IMR-90 (cell line): ENCODE measurements around the gene NXT2. TPM values are rescaled to one million over a fixed set of nuclear protein-coding genes. Genes with fewer than 3 reads are reported as not detected.

Experiments
- ATAC-seq: fragments of 200-7000 bp; cut with Tn5 transposase; 2 replicates; pipeline ENCODE4 v1.9.1; 2020; ENCODE audit warnings: low read depth, mild to moderate bottlenecking, moderate library complexity
- Bru-seq: library from RNA; stranded (reverse); fragments of 400-500 nt; gene quantifications from one replicate; lab custom pipeline; 2021; lab: Mats Ljungman, UMichigan
- BruChase-seq, 2 experiments: library from RNA; stranded (reverse); fragments of 400-500 nt; gene quantifications; one replicate each; lab custom pipeline; 2021; lab: Mats Ljungman, UMichigan
- BruUV-seq: library from RNA; stranded (reverse); fragments of 400-500 nt; replicated peaks from 2 replicates; lab custom pipeline; 2021; lab: Mats Ljungman, UMichigan
- CTCF ChIA-PET: fragments of 300-600 bp; formaldehyde crosslinking; extraction: SDS; loops from one replicate; lab custom pipeline; 2021; ENCODE audit warnings: antibody characterized with exemption; lab: Yijun Ruan, JAX
- POLR2A ChIA-PET: fragments of 300-600 bp; sonication (Branson Sonifier 250); formaldehyde crosslinking; loops from one replicate; lab custom pipeline; 2022; ENCODE audit warnings: antibody characterized with exemption; ENCODE audit not compliant: unreplicated experiment; lab: Charles Lee
- DNase-seq: peaks from one replicate; pipeline ENCODE4 v3.0.0; 2013
- H2AFZ ChIP-seq: replicated peaks from 2 replicates; pipeline ENCODE3; 2013; ENCODE audit warnings: low read length, mild to moderate bottlenecking; ENCODE audit not compliant: poor library complexity
- H2AK5ac ChIP-seq: 2 replicates; pipeline ENCODE4 v1.6.1; 2013; ENCODE audit warnings: low read depth, low read length, inconsistent platforms
- H2AK9ac ChIP-seq: replicated peaks from 2 replicates; pipeline ENCODE3; 2013; ENCODE audit warnings: mild to moderate bottlenecking, low read depth, low read length, moderate library complexity; ENCODE audit not compliant: poor library complexity
- H2BK120ac ChIP-seq: 2 replicates; pipeline ENCODE4 v1.6.1; 2013; ENCODE audit warnings: low read depth, low read length, inconsistent platforms
- H2BK15ac ChIP-seq: 3 replicates; pipeline ENCODE4 v1.6.1; 2013; ENCODE audit warnings: low read depth, low read length, inconsistent platforms
- H2BK20ac ChIP-seq: 2 replicates; pipeline ENCODE4 v1.6.1; 2013; ENCODE audit warnings: low read depth, mild to moderate bottlenecking, inconsistent platforms, low read length, moderate library complexity
- H2BK5ac ChIP-seq: 2 replicates; pipeline ENCODE4 v1.6.1; 2013; ENCODE audit warnings: mild to moderate bottlenecking, low read depth, low read length, inconsistent platforms; ENCODE audit not compliant: poor library complexity, severe bottlenecking
- H3K14ac ChIP-seq: replicated peaks from 2 replicates; pipeline ENCODE4 v1.6.1; 2013; ENCODE audit warnings: low read depth, low read length, inconsistent platforms
- H3K18ac ChIP-seq: 2 replicates; pipeline ENCODE4 v1.6.1; 2013; ENCODE audit warnings: low read depth, low read length, control low read depth
- H3K23ac ChIP-seq: 2 replicates; pipeline ENCODE4 v1.6.1; 2013; ENCODE audit warnings: low read depth, low read length, inconsistent platforms
- H3K27ac ChIP-seq: 2 replicates; pipeline ENCODE4 v1.5.1; 2013; ENCODE audit warnings: mild to moderate bottlenecking, control low read depth, low read length; ENCODE audit not compliant: insufficient read depth
- H3K27me3 ChIP-seq: 2 replicates; pipeline ENCODE4 v1.6.1; 2013; ENCODE audit warnings: low read length; ENCODE audit not compliant: control insufficient read depth, insufficient read depth
- H3K36me3 ChIP-seq: 2 replicates; pipeline ENCODE4 v1.6.1; 2013; ENCODE audit warnings: low read length, mixed read lengths; ENCODE audit not compliant: control insufficient read depth, insufficient read depth
- H3K4ac ChIP-seq: 2 replicates; pipeline ENCODE4 v1.6.1; 2013; ENCODE audit warnings: low read depth, low read length, inconsistent platforms
- H3K4me1 ChIP-seq: 2 replicates; pipeline ENCODE4 v1.6.1; 2013; ENCODE audit warnings: low read length, mixed read lengths; ENCODE audit not compliant: control insufficient read depth, insufficient read depth
- H3K4me2 ChIP-seq: 2 replicates; pipeline ENCODE4 v1.6.1; 2013; ENCODE audit warnings: low read depth, mild to moderate bottlenecking, control low read depth, low read length, moderate library complexity
- H3K4me3 ChIP-seq: 2 replicates; pipeline ENCODE4 v1.5.1; 2013; ENCODE audit warnings: low read depth, mild to moderate bottlenecking, control low read depth, low read length, moderate library complexity; ENCODE audit not compliant: insufficient read depth
- H3K56ac ChIP-seq: 2 replicates; pipeline ENCODE4 v1.6.1; 2013; ENCODE audit warnings: low read length, inconsistent platforms; ENCODE audit not compliant: insufficient read depth; ENCODE audit errors: extremely low read depth
- H3K79me1 ChIP-seq, 2 experiments: 2 replicates each; pipeline ENCODE4 v1.6.1; 2013; ENCODE audit warnings: low read length in 2 of 2, inconsistent platforms in 1 of 2, low read depth in 1 of 2
- H3K9ac ChIP-seq: 2 replicates; pipeline ENCODE4 v1.6.1; 2013; ENCODE audit warnings: low read depth, low read length, control low read depth
- H3K9me1 ChIP-seq: 2 replicates; pipeline ENCODE4 v1.6.1; 2013; ENCODE audit warnings: low read length, inconsistent platforms; ENCODE audit not compliant: insufficient read depth
- H3K9me3 ChIP-seq: 2 replicates; pipeline ENCODE4 v1.6.1; 2013; ENCODE audit warnings: low read length; ENCODE audit not compliant: control insufficient read depth, insufficient read depth
- H4K20me1 ChIP-seq: 2 replicates; pipeline ENCODE4 v1.6.1; 2013; ENCODE audit warnings: low read length, inconsistent platforms; ENCODE audit not compliant: insufficient read depth
- H4K5ac ChIP-seq: 2 replicates; pipeline ENCODE4 v1.6.1; 2013; ENCODE audit warnings: mild to moderate bottlenecking, low read depth, low read length, control low read depth
- H4K8ac ChIP-seq, 2 experiments: 2 replicates each; pipeline ENCODE4 v1.6.1; 2013; ENCODE audit warnings: low read depth in 2 of 2, low read length in 2 of 2, control low read depth in 1 of 2, inconsistent platforms in 1 of 2
- H4K91ac ChIP-seq: 2 replicates; pipeline ENCODE4 v1.6.1; 2013; ENCODE audit warnings: low read depth, low read length, inconsistent platforms; ENCODE audit not compliant: insufficient read depth
- BHLHE40 ChIP-seq: fragments of 150-350 bp; IDR thresholded peaks from 2 replicates; pipeline ENCODE4 v1.6.1; 2016; ENCODE audit warnings: mild to moderate bottlenecking, low read depth, low read length
- CEBPB ChIP-seq: IDR thresholded peaks from 2 replicates; pipeline ENCODE4 v1.6.1; 2012; ENCODE audit warnings: low read depth, low read length, improper control_type of control experiment
- CHD1 ChIP-seq: IDR thresholded peaks from 2 replicates; pipeline ENCODE4 v1.6.1; 2012; ENCODE audit warnings: low read depth, low read length, improper control_type of control experiment
- FOS ChIP-seq: fragments of 150-350 bp; IDR thresholded peaks from 2 replicates; pipeline ENCODE4 v1.6.1; 2016; ENCODE audit warnings: low read depth, low read length
- MAFK ChIP-seq: IDR thresholded peaks from 2 replicates; pipeline ENCODE4 v1.6.1; 2012; ENCODE audit warnings: low read depth, low read length, improper control_type of control experiment
- MAZ ChIP-seq: IDR thresholded peaks from 2 replicates; pipeline ENCODE4 v1.6.1; 2012; ENCODE audit warnings: low read depth, mild to moderate bottlenecking, low read length, improper control_type of control experiment, moderate library complexity, borderline replicate concordance
- MXI1 ChIP-seq: IDR thresholded peaks from 2 replicates; pipeline ENCODE4 v1.6.1; 2012; ENCODE audit warnings: low read depth, mild to moderate bottlenecking, low read length, moderate library complexity, borderline replicate concordance
- NFE2L2 ChIP-seq: fragments of 150-350 bp; IDR thresholded peaks from 2 replicates; pipeline ENCODE4 v1.6.1; 2016; ENCODE audit warnings: low read depth, mild to moderate bottlenecking, low read length
- POLR2A ChIP-seq: IDR thresholded peaks from 2 replicates; pipeline ENCODE4 v1.6.1; 2012; ENCODE audit warnings: mild to moderate bottlenecking, low read depth, low read length
- RAD21 ChIP-seq: IDR thresholded peaks from 2 replicates; pipeline ENCODE4 v1.6.1; 2012; ENCODE audit warnings: low read length, improper control_type of control experiment
- RCOR1 ChIP-seq: IDR thresholded peaks from 2 replicates; pipeline ENCODE4 v1.6.1; 2012; ENCODE audit warnings: mild to moderate bottlenecking, low read length, improper control_type of control experiment; ENCODE audit not compliant: insufficient replicate concordance
- RFX5 ChIP-seq: IDR thresholded peaks from 2 replicates; pipeline ENCODE4 v1.8.0; 2012; ENCODE audit warnings: low read depth, mild to moderate bottlenecking, low read length, moderate library complexity
- SMC3 ChIP-seq: fragments of 150-350 bp; IDR thresholded peaks from 2 replicates; pipeline ENCODE4 v1.6.1; 2016; ENCODE audit warnings: low read depth, mild to moderate bottlenecking, antibody characterized with exemption, low read length, moderate library complexity
- WGBS, 2 experiments: methylation state at CpG; one replicate each; pipeline versions ENCODE4 v1.1.5 to v1.1.7; 2013; ENCODE audit warnings: missing lambda C conversion rate in 2 of 2; ENCODE audit not compliant: insufficient read length in 1 of 2; ENCODE audit errors: extremely low coverage in 2 of 2; 5-methylcytosine and 5-hydroxymethylcytosine counted together
- dilution Hi-C: fragments of 300-500 bp; cut with HindIII; formaldehyde crosslinking; loops from one replicate; pipeline ENCODE4 v1.14.3; 2018; ENCODE audit warnings: low sequenced_read_pairs; ENCODE audit not compliant: unreplicated experiment
- in situ Hi-C: fragments of 300-500 bp; cut with MboI; formaldehyde crosslinking; loops from 3 replicates; pipeline ENCODE4 v1.14.3; 2019; ENCODE audit warnings: low sequenced_read_pairs, inconsistent platforms, mixed read lengths
- intact Hi-C: fragments of 100-400 bp; cut with micrococcal nuclease; formaldehyde crosslinking; loops from 2 replicates; pipeline ENCODE4 v1.10.0; 2022
- long read RNA-seq: library from polyadenylated mRNA; unstranded; transcript quantifications from one replicate; pipeline ENCODE4 v2.0.0, GENCODE V29; 2021; ENCODE audit not compliant: unreplicated experiment
- polyA plus RNA-seq, 3 experiments: library from polyadenylated mRNA; depleted of rRNA; stranded (reverse); fragments of >200 nt; gene quantifications; 2 replicates each; pipeline ENCODE4 v1.2.3, GENCODE V29; 2012; ENCODE audit warnings: low replicate concordance in 1 of 3
- total RNA-seq: library from RNA; depleted of rRNA; stranded (reverse); fragments of >200 nt; gene quantifications from 2 replicates; pipeline ENCODE4 v1.2.3, GENCODE V29; 2012; rRNA removed
- TF ChIP-seq, protein P1 (sequence below): fragments of 150-350 bp; IDR thresholded peaks from 2 replicates; pipeline ENCODE4 v1.6.1; 2017; ENCODE audit warnings: mild to moderate bottlenecking, antibody characterized with exemption, low read length, low read depth

The NXT2 gene
- total RNA-seq: 8.1 and 11.7 TPM in 2 replicates
- polyA plus RNA-seq (2012; rRNA removed): 2.5 and 3.6 TPM in 2 replicates
- 0.41 and 0.83 TPM in 2 replicates for polyA plus RNA-seq (2012; cell fraction: cytosol; rRNA removed)
- 0.08 and 0.92 TPM in 2 replicates for polyA plus RNA-seq (2012; cell fraction: nucleus; rRNA removed; ENCODE audit: low replicate concordance)
- Bru-seq, nascent RNA: percentile 32 among the genes with signal in this experiment
- BruChase-seq, experiment 1, labeled RNA remaining after a 6-hour chase: percentile 55 among the genes with signal in this experiment
- percentile 41 among the genes with signal in this experiment for BruChase-seq, experiment 2, labeled RNA remaining after a 2-hour chase
- long read RNA-seq, transcript NXT2-203 (4 exons, 2,562 nt): major isoform, 8 of 10 reads
- long read RNA-seq, partial matches to known transcripts: 0 of 10 reads
- long read RNA-seq, other reads (novel, unspliced or antisense): 0 of 10 reads

DNA sequence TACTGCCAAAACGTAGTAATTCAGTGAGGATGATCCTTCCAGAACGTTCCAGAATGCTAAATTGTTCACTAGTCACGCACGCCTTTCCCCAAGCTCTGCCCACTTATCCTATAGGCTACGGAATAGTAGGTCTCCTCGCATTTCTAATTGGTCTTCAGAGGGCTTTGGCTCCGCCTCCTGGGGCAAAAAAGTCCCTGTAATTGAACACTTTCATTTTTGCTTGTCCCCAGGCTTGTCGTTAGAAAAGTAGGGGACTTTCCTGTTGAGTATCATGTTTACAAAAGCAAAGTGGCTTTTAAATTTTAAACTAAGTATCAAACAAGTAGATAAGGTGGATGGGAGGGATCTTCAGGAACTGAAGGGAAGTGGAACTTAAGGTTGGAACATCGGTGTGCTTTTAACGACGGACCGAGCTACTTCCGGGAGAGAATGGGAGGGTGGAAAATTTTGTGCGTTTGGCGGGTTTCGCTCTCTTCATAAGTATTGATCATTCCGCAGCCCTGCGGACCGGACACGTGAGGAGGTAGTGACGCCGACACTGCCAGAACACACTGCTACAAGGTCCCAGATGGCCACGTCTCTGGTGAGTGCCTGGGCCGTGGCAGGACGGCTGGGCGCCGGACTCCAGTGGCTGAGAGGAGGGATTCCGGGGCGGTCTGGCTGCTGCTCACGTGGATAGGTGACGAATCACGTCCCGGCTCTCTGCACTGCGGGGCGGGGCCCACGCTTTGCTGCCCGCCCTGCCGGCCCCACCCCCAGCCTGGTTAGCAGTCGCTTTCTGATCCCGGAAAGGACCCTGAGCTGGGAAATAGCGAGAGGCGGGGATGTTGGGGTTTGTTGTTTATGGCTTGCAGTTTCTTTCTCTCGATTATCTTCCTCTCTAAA lies at the start of gene NXT2:
TSS of gene NXT2 (plus strand) at position 406 of the 885 bp plus-strand sequence. CDS start at position 569, 163 bp downstream.
- Histone ChIP-seq H3K4me2 (peak within 1 kb of the TSS; percentile 95), H3K14ac (peak within 1 kb of the TSS; percentile 84; the same call in 1 of the 2 replicates), H2AK9ac (peak within 1 kb of the TSS; percentile 33), H3K23ac (0 out of 2 replicates have a peak within 1 kb of the TSS, but pooled peaks have one; percentile 45), H3K4ac (peak within 1 kb of the TSS; percentile 89), H3K4me3 (peak within 1 kb of the TSS; percentile 97), H2BK15ac (no peak within 1 kb of the TSS; the same call in 2 of the 3 replicates), H2AFZ (peak within 1 kb of the TSS; percentile 96), H3K4me1 (no peaks in the 10 kb centered on the region), H2BK20ac (no peak within 1 kb of the TSS), H3K18ac (peak within 1 kb of the TSS; percentile 98), H2BK5ac (peak within 1 kb of the TSS; percentile 96), H3K9me3 (no peaks in the 10 kb centered on the region), H3K27me3 (no peaks in the 10 kb centered on the region), H4K5ac (peak within 1 kb of the TSS; percentile 99), H3K79me1 (no peaks in the 10 kb centered on the region), H4K91ac (peak within 1 kb of the TSS; percentile 74; the same call in 1 of the 2 replicates), H4K20me1 (no peaks in the 10 kb centered on the region), H2BK120ac (peak within 1 kb of the TSS; percentile 77), H3K56ac (peak within 1 kb of the TSS; percentile 87), H3K9me1 (no peaks in the 10 kb centered on the region), H4K8ac (peak within 1 kb of the TSS; percentile 31 to 98), H3K27ac (peak within 1 kb of the TSS; percentile 94), H2AK5ac (no peak within 1 kb of the TSS), H3K9ac (peak within 1 kb of the TSS; percentile 97), H3K36me3 (no peaks in the 10 kb centered on the region)
- CTCF ChIA-PET: no interaction called here
- peak; percentile 100 for ATAC-seq
- POLR2A ChIA-PET: interaction anchor here (0.5 to 0.6 kb wide), 4 partner anchors 224 to 479 kb away, joined by 3 to 8 read pairs (median 4); no protein-coding TSS in a partner anchor
- peak; percentile 90 for DNase-seq
- no TSS peak for BruUV-seq
- intact Hi-C loops (no loop called here), in situ Hi-C loops (no loop called here), dilution Hi-C loops (no loop called here)
- WGBS, 2 experiments: 23% methylated on average over 7 of the region's 43 CpGs; no CpG with 5 or more reads in 1 of the 2 experiments
- peak; percentile 92 for TF ChIP-seq POLR2A
- no peak for TF ChIP-seq RAD21
- TF ChIP-seq SMC3: no peak
- peak; percentile 39; the same call in 1 of the 2 replicates for TF ChIP-seq MAZ
- 0 out of 2 replicates have a peak, but pooled peaks have one; percentile 2 for TF ChIP-seq FOS
- peak; percentile 40; the same call in 1 of the 2 replicates for TF ChIP-seq BHLHE40
- TF ChIP-seq, protein P1, sequence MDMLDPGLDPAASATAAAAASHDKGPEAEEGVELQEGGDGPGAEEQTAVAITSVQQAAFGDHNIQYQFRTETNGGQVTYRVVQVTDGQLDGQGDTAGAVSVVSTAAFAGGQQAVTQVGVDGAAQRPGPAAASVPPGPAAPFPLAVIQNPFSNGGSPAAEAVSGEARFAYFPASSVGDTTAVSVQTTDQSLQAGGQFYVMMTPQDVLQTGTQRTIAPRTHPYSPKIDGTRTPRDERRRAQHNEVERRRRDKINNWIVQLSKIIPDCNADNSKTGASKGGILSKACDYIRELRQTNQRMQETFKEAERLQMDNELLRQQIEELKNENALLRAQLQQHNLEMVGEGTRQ: peak; percentile 71
- peak; percentile 7; the same call in 1 of the 2 replicates for TF ChIP-seq MXI1
- TF ChIP-seq RCOR1: no peak
- no peak for TF ChIP-seq RFX5
- no peak for TF ChIP-seq NFE2L2
- TF ChIP-seq MAFK: no peak
- no peak for TF ChIP-seq CHD1
- TF ChIP-seq CEBPB: no peak
